NOMO-1 treated with dmso at 0.1 percent for 144 hours (cell line): ENCODE data around the gene TSPAN31.
A peak's percentile ranks its signal among the peaks of the same experiment; 100 is the strongest.

ENCODE experiments used
- DNase-seq: peaks from one replicate; lab custom pipeline; 2025; ENCODE audit not compliant: unreplicated experiment; lab: John Stamatoyannopoulos, UW

Gene TSPAN31

GRCh38 chr12:57782243-57782607 is 37.4 kb downstream of the TSPAN31 start:
- DNase-seq = no peak

GRCh38 chr12:57782608-57783465 is 38.0 kb downstream of the TSPAN31 start, which contains the start of gene TSFM:
TSS of gene TSFM (plus strand) at chr12:57782787. CDS start at chr12:57782802, 15 bp downstream.
- DNase-seq = peak; percentile 87

GRCh38 chr12:57783466-57783801 is 38.6 kb downstream of the TSPAN31 start:
- no peak for DNase-seq

- DNase-seq = no peak
These were observed 39.0 kb downstream of the TSPAN31 start for GRCh38 chr12:57783861-57784260.

- no peak for DNase-seq
These were observed 49.1 kb downstream of the TSPAN31 start for GRCh38 chr12:57793920-57794319.

GRCh38 chr12:57795354-57795753 is 50.5 kb downstream of the TSPAN31 start:
- DNase-seq = no peak

- DNase-seq = no peak
These were observed 52.2 kb downstream of the TSPAN31 start for GRCh38 chr12:57796996-57797395.

- no peak for DNase-seq
These were observed 53.1 kb downstream of the TSPAN31 start for GRCh38 chr12:57797933-57798332.
